C4-2B (cell line): ENCODE data around the gene KITLG.

ENCODE experiments used
- ZFX ChIP-seq: fragments of 450-650 bp; IDR thresholded peaks from 2 replicates; pipeline ENCODE4 v1.6.1; 2017
- TF ChIP-seq, protein P1 (sequence below): fragments of 450-650 bp; conservative IDR thresholded peaks from 2 replicates; pipeline ENCODE4 v1.5.1; 2017; ENCODE audit warnings: mild to moderate bottlenecking

DNA sequence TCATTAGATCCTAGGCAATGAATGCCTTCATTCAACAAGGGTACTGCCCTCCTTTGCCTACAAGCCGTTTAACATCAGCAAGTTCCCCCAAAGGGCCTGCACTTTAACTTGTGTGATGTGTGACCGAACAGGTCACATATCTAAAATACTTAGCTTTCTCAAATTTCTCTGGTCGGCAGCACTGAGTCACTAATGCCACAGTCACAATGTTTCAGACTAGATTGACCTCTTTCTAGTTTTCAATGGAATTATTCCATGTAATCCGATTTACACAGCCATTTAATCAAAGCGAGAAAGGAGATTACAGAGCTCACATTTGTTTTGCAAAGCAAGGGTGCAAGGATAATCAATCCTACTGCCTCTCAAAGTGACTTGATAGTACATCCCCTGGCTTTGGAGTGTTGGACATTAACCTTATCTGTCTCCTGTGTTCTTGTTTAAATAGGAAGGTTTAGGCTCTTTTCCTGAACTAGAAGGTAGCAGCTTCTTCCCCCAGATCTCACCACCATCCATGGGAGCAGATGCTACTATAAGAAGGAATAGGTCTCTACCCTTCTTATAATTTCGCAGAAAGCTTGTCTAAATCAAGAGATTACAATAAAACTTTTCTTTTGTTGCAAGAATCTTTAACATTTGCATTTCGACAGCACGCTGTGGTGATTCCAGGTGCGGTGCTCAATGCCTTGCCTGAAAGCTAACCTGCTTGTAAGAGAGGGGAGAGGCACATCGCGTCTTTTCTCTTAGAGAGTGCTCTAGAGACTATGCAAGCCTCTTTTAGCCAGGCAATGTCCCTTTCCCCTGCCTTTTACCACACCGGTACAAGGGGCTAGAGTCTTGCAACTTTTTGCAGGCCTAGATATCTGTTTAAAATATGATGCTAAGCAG, 1.8 kb downstream of the KITLG start:
- TF ChIP-seq, protein P1, sequence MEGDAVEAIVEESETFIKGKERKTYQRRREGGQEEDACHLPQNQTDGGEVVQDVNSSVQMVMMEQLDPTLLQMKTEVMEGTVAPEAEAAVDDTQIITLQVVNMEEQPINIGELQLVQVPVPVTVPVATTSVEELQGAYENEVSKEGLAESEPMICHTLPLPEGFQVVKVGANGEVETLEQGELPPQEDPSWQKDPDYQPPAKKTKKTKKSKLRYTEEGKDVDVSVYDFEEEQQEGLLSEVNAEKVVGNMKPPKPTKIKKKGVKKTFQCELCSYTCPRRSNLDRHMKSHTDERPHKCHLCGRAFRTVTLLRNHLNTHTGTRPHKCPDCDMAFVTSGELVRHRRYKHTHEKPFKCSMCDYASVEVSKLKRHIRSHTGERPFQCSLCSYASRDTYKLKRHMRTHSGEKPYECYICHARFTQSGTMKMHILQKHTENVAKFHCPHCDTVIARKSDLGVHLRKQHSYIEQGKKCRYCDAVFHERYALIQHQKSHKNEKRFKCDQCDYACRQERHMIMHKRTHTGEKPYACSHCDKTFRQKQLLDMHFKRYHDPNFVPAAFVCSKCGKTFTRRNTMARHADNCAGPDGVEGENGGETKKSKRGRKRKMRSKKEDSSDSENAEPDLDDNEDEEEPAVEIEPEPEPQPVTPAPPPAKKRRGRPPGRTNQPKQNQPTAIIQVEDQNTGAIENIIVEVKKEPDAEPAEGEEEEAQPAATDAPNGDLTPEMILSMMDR: no peak
- TF ChIP-seq ZFX: no peak
